Mesenchymal stem cell (in vitro differentiated cells and primary cell): ENCODE measurements around the gene KIF5A.

Experiments
- DNase-seq: peaks from one replicate; pipeline ENCODE4 v3.0.0-alpha.2; 2013
- H2AFZ ChIP-seq: one replicate; pipeline ENCODE4 v1.6.1; 2013; ENCODE audit warnings: low read depth, mild to moderate bottlenecking, control low read depth, inconsistent platforms, low read length, moderate library complexity
- H2AK5ac ChIP-seq: 2 replicates; pipeline ENCODE4 v1.6.1; 2013; ENCODE audit warnings: low read length, moderate library complexity, mild to moderate bottlenecking, inconsistent platforms; ENCODE audit not compliant: severe bottlenecking
- H2BK120ac ChIP-seq: one replicate; pipeline ENCODE4 v1.6.1; 2013; ENCODE audit warnings: low read depth, mild to moderate bottlenecking, inconsistent platforms, low read length, moderate library complexity
- H2BK12ac ChIP-seq, 2 experiments: one replicate each; pipeline ENCODE4 v1.6.1; 2013; ENCODE audit warnings: inconsistent platforms in 2 of 2, low read length in 2 of 2, mild to moderate bottlenecking in 2 of 2, moderate library complexity in 2 of 2, control low read depth in 1 of 2
- H2BK15ac ChIP-seq: one replicate; pipeline ENCODE4 v1.6.1; 2013; ENCODE audit warnings: mild to moderate bottlenecking, low read depth, inconsistent platforms; ENCODE audit not compliant: poor library complexity, severe bottlenecking
- H2BK5ac ChIP-seq: 2 replicates; pipeline ENCODE4 v1.6.1; 2013; ENCODE audit warnings: low read depth, mild to moderate bottlenecking, low read length, control low read depth, inconsistent platforms; ENCODE audit not compliant: poor library complexity, severe bottlenecking
- H3K14ac ChIP-seq, 2 experiments: one replicate each; pipeline ENCODE4 v1.6.1; 2013; ENCODE audit warnings: inconsistent platforms in 2 of 2, low read length in 2 of 2, control low read depth in 1 of 2, mild to moderate bottlenecking in 1 of 2, moderate library complexity in 1 of 2
- H3K18ac ChIP-seq, 2 experiments: one replicate each; pipeline ENCODE4 v1.6.1; 2013; ENCODE audit warnings: inconsistent platforms in 2 of 2, low read length in 2 of 2, control low read depth in 1 of 2, low read depth in 1 of 2, mild to moderate bottlenecking in 1 of 2
- H3K23ac ChIP-seq, 2 experiments: one replicate each; pipeline ENCODE4 v1.6.1; 2013; ENCODE audit warnings: inconsistent platforms in 2 of 2, low read length in 2 of 2, mild to moderate bottlenecking in 2 of 2, moderate library complexity in 2 of 2, control low read depth in 1 of 2
- H3K27ac ChIP-seq: 2 replicates; pipeline ENCODE4 v1.5.1; 2013; ENCODE audit warnings: mild to moderate bottlenecking, moderate library complexity, low read length, control low read depth, inconsistent platforms; ENCODE audit not compliant: poor library complexity, severe bottlenecking
- H3K27me3 ChIP-seq, 2 experiments: 2 replicates each; pipeline versions ENCODE4 v1.6.1 to v1.7.0; 2013; ENCODE audit warnings: low read length in 2 of 2, mild to moderate bottlenecking in 2 of 2, moderate library complexity in 2 of 2, control low read depth in 1 of 2, inconsistent platforms in 1 of 2; ENCODE audit not compliant: control insufficient read depth in 1 of 2, insufficient read depth in 1 of 2
- H3K36me3 ChIP-seq, 2 experiments: 2 replicates each; pipeline versions ENCODE4 v1.6.1 to v1.7.0; 2013; ENCODE audit warnings: low read length in 2 of 2, control low read depth in 1 of 2, inconsistent platforms in 1 of 2, low read depth in 1 of 2, mild to moderate bottlenecking in 1 of 2; ENCODE audit not compliant: insufficient read depth in 2 of 2, control insufficient read depth in 1 of 2
- H3K4ac ChIP-seq, 2 experiments: one replicate each; pipeline ENCODE4 v1.6.1; 2013; ENCODE audit warnings: inconsistent platforms in 2 of 2, low read length in 2 of 2, mild to moderate bottlenecking in 2 of 2, moderate library complexity in 2 of 2, control low read depth in 1 of 2, low read depth in 1 of 2
- H3K4me1 ChIP-seq: 2 replicates; pipeline ENCODE4 v1.6.1; 2013; ENCODE audit warnings: low read depth, low read length, control low read depth; ENCODE audit not compliant: control insufficient read depth, insufficient read depth
- H3K4me2 ChIP-seq: 2 replicates; pipeline ENCODE4 v1.6.1; 2013; ENCODE audit warnings: low read length, mild to moderate bottlenecking, inconsistent platforms; ENCODE audit not compliant: poor library complexity, severe bottlenecking
- H3K4me3 ChIP-seq, 2 experiments: 2 replicates each; pipeline versions ENCODE4 v1.5.1 to v1.7.0; 2013; ENCODE audit warnings: low read length in 2 of 2, mild to moderate bottlenecking in 2 of 2, control low read depth in 1 of 2, low read depth in 1 of 2; ENCODE audit not compliant: insufficient read depth in 1 of 2
- H3K79me1 ChIP-seq: replicated peaks from 2 replicates; pipeline ENCODE4 v1.6.1; 2013; ENCODE audit warnings: mild to moderate bottlenecking, control low read depth, low read length, inconsistent platforms; ENCODE audit not compliant: poor library complexity, severe bottlenecking
- H3K9ac ChIP-seq: 2 replicates; pipeline ENCODE4 v1.7.0; 2013; ENCODE audit warnings: mild to moderate bottlenecking, low read length, moderate library complexity
- H3K9me3 ChIP-seq: 2 replicates; pipeline ENCODE4 v1.7.0; 2013; ENCODE audit warnings: mild to moderate bottlenecking, low read length; ENCODE audit not compliant: control insufficient read depth
- H4K8ac ChIP-seq: one replicate; pipeline ENCODE4 v1.6.1; 2013; ENCODE audit warnings: inconsistent platforms, mild to moderate bottlenecking, low read length, moderate library complexity
- H4K91ac ChIP-seq: one replicate; pipeline ENCODE4 v1.6.1; 2013; ENCODE audit warnings: mild to moderate bottlenecking, low read length, inconsistent platforms
- WGBS: methylation state at CpG from one replicate; pipeline ENCODE4 v1.1.7; 2013; ENCODE audit warnings: mixed read lengths; 5-methylcytosine and 5-hydroxymethylcytosine counted together

Gene KIF5A

GRCh38 chr12:57618966-57619433, 69.2 kb downstream of the KIF5A start:
- H3K79me1 ChIP-seq = peaks cover 7% of the 10 kb centered on the region
- H3K18ac ChIP-seq = no peak overlapping the region
- H3K4ac ChIP-seq = no peak overlapping the region
- H3K4me2 ChIP-seq = no peak overlapping the region
- no peak overlapping the region for H2BK120ac ChIP-seq
- no peak overlapping the region for H4K91ac ChIP-seq
- H3K9ac ChIP-seq = no peak overlapping the region
- no peak overlapping the region for H3K27ac ChIP-seq
- no peak overlapping the region for H2BK5ac ChIP-seq
- no peak overlapping the region for H2AFZ ChIP-seq
- DNase-seq = no peak
- no peak overlapping the region for H3K14ac ChIP-seq
- WGBS = 25% methylated on average over 9 of the region's 16 CpGs
- H3K4me3 ChIP-seq = no peak overlapping the region
- H3K4me1 ChIP-seq = peaks cover 17% of the 10 kb centered on the region
- H2BK12ac ChIP-seq = no peak overlapping the region
- H3K36me3 ChIP-seq = peaks cover 0 to 35% of the 10 kb centered on the region in 2 experiments
- H3K9me3 ChIP-seq = no peaks in the 10 kb centered on the region
- peaks cover 53 to 83% of the 10 kb centered on the region in 2 experiments for H3K27me3 ChIP-seq
- no peak overlapping the region for H3K23ac ChIP-seq
- H2BK15ac ChIP-seq = no peak overlapping the region
- no peak overlapping the region for H2AK5ac ChIP-seq
- no peak overlapping the region for H4K8ac ChIP-seq

- Histone ChIP-seq H3K4me1 (peaks cover 17% of the 10 kb centered on the region), H2BK15ac (no peak overlapping the region), H3K27ac (no peak overlapping the region), H3K9ac (no peak overlapping the region), H3K4me3 (no peak overlapping the region), H2AK5ac (no peak overlapping the region), H2AFZ (no peak overlapping the region), H3K79me1 (peaks cover 4% of the 10 kb centered on the region), H3K4ac (no peak overlapping the region), H2BK120ac (no peak overlapping the region), H3K4me2 (peak overlapping the region; percentile 30), H3K27me3 (peaks cover 59 to 85% of the 10 kb centered on the region in 2 experiments), H3K18ac (no peak overlapping the region), H3K36me3 (peaks cover 0 to 28% of the 10 kb centered on the region in 2 experiments), H3K23ac (peak overlapping the region in 1 of 2 experiments; percentile 28), H4K91ac (no peak overlapping the region), H3K14ac (peak overlapping the region in 1 of 2 experiments; percentile 19), H2BK5ac (no peak overlapping the region), H2BK12ac (no peak overlapping the region), H4K8ac (no peak overlapping the region), H3K9me3 (no peaks in the 10 kb centered on the region)
- WGBS = 7% methylated on average over 35 of the region's 46 CpGs
- DNase-seq = no peak
These were observed 69.8 kb downstream of the KIF5A start for GRCh38 chr12:57619434-57620244.

GRCh38 chr12:57620245-57620935, 70.5 kb downstream of the KIF5A start:
- peaks cover 17% of the 10 kb centered on the region for H3K4me1 ChIP-seq

GRCh38 chr12:57620936-57621496, 71.2 kb downstream of the KIF5A start:
- Histone ChIP-seq H4K91ac (no peak overlapping the region), H3K18ac (no peak overlapping the region), H3K27me3 (peaks cover 73 to 86% of the 10 kb centered on the region in 2 experiments), H3K4ac (no peak overlapping the region), H3K4me2 (peak overlapping the region; percentile 59), H3K9ac (peak overlapping the region; percentile 26), H2AK5ac (no peak overlapping the region), H3K79me1 (no peaks in the 10 kb centered on the region), H3K36me3 (peaks cover 0 to 14% of the 10 kb centered on the region in 2 experiments), H3K23ac (peak overlapping the region in 1 of 2 experiments; percentile 62), H3K14ac (no peak overlapping the region), H3K27ac (no peak overlapping the region), H2BK120ac (no peak overlapping the region), H4K8ac (no peak overlapping the region), H3K9me3 (no peaks in the 10 kb centered on the region), H3K4me1 (peaks cover 17% of the 10 kb centered on the region), H2BK12ac (no peak overlapping the region), H2BK5ac (no peak overlapping the region), H2AFZ (no peak overlapping the region), H3K4me3 (peak overlapping the region in 1 of 2 experiments; percentile 69), H2BK15ac (no peak overlapping the region)
- 3% methylated on average over 42 of the region's 42 CpGs for WGBS
- peak; percentile 36 for DNase-seq

More at GRCh38 chr12:57620245-57620935, 70.5 kb downstream of the KIF5A start:
- H3K4me3 ChIP-seq = no peak overlapping the region
- no peak overlapping the region for H2BK5ac ChIP-seq
- H4K8ac ChIP-seq = no peak overlapping the region
- 15% methylated on average over 13 of the region's 13 CpGs for WGBS
- H2BK120ac ChIP-seq = no peak overlapping the region
- no peak overlapping the region for H3K18ac ChIP-seq
- no peak overlapping the region for H4K91ac ChIP-seq
- H3K27ac ChIP-seq = no peak overlapping the region
- H2BK12ac ChIP-seq = no peak overlapping the region
- no peaks in the 10 kb centered on the region for H3K9me3 ChIP-seq
- H2AK5ac ChIP-seq = no peak overlapping the region
- H3K4ac ChIP-seq = no peak overlapping the region
- no peak overlapping the region for H2BK15ac ChIP-seq
- no peak for DNase-seq
- H3K4me2 ChIP-seq = no peak overlapping the region
- peaks cover 0 to 21% of the 10 kb centered on the region in 2 experiments for H3K36me3 ChIP-seq
- no peaks in the 10 kb centered on the region for H3K79me1 ChIP-seq
- no peak overlapping the region for H3K9ac ChIP-seq
- H2AFZ ChIP-seq = no peak overlapping the region
- H3K14ac ChIP-seq = no peak overlapping the region
- H3K23ac ChIP-seq = no peak overlapping the region
- peaks cover 67 to 85% of the 10 kb centered on the region in 2 experiments for H3K27me3 ChIP-seq
